NOMO-1 (cell line): ENCODE data around the gene ARFGAP1.
"Not testable (repeated sequence)": the region's sequence is repeated elsewhere in the genome, so short reads cannot be mapped to it uniquely, and the experiment has no call there.

Experiments
- DNase-seq, 2 experiments: peaks; one replicate each; lab custom pipeline; 2025; ENCODE audit not compliant: unreplicated experiment in 2 of 2; lab: John Stamatoyannopoulos, UW

Gene ARFGAP1

DNA sequence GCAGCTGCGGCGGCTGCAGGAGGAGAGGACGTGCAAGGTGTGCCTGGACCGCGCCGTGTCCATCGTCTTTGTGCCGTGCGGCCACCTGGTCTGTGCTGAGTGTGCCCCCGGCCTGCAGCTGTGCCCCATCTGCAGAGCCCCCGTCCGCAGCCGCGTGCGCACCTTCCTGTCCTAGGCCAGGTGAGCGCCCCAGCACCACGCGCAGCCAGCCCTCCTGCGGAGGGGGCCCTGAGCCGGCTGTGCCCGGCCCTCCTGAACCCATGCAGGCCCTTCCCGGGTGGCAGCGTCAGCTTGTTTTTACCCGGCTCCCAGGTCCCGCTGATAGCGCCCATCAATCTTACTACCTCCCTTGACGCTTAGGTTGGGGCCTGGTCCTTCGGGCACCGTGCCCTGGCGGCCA is 33.2 kb upstream of the ARFGAP1 start:
- no peak for DNase-seq

DNA sequence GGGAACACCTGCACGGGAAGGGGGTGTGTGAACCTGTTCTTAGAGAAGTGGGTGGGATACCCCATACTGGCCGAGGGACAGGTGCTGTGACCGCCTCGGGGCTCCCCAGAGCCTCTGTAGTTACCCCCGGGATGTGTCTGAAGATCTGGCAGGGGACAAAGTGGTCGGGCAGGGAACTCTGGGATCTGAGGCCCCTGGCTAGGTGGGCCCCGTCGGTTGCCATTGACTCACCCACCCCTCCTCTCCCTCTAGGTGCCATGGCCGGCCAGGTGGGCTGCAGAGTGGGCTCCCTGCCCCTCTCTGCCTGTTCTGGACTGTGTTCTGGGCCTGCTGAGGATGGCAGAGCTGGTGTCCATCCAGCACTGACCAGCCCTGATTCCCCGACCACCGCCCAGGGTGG is 32.6 kb upstream of the ARFGAP1 start:
- no peak for DNase-seq

DNA sequence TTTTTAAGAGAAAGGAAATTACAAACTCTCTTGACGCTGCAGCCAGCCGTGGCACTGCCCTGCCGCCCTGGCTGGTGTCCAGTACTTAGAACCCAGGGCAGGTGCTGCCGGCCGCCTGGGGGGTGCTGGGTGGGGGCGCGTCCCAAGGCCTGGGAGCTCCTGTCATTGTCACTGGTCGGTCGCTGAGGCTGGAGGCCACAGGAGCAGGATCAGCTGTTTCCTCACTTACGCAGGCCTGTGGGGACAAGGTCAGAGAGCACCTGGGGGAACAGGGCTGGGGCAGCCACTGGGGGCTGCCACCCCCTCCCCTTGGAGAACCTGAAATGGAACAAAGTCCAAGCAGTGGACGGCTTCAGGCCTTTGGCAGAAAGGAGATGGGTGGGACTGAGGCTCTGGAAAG is 31.3 kb upstream of the ARFGAP1 start:
- no peak for DNase-seq

DNA sequence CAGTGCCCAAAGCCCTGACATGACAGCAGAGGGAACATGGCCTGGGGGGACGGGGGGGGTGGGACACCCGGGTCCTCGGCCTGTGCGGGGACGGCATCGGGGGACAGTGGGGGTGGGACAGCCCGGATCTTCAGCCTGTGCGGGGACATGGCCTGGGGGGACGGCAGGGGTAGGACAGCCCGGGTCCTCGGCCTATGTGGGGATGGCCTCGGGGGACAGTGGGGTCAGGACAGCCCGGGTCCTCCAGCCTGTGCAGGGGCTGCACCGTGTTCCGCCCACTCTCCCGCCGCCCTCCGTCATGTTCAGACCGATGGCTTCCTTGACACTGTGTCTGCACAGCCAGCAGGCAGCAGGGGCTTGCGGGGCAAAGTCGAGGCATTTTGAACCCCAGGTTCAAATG is 29.9 kb upstream of the ARFGAP1 start:
- DNase-seq, result no peak

DNA sequence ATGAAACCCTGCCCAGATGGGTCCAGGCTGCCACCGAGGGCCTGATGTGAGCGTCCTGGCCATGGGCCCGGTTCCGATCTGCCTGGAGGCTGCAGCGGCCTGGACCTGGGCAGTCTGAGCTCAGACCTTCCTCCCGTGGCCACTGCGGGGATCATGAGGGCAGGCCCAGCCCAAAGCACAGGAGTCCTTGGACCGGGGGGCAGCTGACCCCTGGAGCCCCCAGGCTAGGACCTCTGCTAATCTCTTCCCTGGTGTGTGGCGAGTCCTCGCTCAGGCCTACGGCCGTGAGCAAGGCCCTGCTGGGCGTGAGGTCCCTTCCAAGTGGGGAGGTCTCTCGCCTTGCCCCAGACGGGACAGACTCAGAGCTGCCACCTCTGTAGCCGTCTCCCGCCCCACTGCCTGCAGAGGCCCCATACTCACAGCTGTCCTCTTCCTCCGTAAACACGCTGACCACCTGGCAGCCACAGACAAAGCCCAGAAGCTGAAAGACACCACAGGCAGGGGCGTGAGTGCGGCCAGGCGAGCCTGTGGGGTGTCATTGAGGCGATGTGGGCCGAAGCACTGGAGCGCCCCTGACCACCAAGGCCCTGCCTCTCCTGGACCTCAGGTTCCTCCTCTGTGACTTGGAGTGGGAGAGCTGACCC is 28.9 kb upstream of the ARFGAP1 start:
- DNase-seq, result no peak

DNA sequence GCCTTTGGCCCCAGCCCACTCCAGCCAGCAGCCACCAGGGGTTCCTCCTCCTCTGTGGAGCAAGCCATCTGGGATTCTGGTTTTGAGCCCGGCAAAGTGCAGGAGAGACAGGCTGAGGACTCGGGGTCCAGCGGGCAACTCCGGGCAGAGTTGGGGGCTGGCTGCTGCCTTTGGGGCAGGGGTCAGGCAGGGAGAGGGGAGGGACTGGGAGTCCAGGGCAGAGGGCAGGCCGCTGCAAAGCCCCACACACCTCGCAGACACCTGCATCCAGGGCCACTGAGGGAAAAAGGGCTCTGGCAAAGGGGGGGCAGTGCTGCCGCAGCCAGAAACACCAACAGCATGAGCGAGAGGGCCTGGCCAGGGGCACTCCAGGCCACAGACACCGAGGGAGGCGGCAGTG is 28.1 kb upstream of the ARFGAP1 start:
- DNase-seq, result no peak

DNA sequence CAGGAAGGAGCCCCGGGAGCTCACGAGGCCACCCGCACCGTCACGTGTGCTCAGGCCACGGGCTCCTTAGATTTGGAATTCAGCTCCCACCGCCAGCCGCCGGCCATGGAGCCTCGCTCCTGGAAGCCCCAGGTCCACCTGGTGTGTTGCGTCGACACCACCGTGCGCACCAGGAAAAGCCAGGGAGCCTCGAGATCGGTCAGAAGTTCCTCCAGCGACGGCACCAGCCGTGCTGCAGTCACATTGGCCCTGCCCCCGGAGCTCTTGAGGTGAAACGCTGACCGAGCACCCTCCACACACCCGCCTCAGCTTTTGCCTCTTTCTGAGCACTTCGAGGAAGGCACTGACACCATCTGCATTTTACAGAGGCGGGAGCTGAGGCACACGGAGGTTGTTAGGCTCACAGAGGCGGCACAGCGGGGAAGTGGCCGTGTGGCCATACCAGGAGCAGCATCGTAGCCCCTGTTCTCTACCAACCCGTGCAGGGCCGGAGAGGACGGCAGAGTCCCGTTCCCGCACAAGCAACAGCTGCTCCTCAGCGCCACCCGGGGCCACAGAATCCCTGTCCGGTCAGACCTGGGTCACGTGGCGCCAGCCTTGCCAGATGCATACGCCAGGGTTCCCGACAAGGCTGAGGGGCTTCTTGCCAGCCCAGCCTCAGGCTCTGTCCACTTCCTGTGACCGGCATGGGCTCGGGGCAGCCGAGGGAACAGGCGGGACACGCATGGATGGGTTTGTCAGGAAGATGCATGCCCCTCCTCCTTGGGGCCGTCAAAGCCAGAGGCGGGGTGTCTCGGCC is 25.9 kb upstream of the ARFGAP1 start:
- DNase-seq, result no peak

DNA sequence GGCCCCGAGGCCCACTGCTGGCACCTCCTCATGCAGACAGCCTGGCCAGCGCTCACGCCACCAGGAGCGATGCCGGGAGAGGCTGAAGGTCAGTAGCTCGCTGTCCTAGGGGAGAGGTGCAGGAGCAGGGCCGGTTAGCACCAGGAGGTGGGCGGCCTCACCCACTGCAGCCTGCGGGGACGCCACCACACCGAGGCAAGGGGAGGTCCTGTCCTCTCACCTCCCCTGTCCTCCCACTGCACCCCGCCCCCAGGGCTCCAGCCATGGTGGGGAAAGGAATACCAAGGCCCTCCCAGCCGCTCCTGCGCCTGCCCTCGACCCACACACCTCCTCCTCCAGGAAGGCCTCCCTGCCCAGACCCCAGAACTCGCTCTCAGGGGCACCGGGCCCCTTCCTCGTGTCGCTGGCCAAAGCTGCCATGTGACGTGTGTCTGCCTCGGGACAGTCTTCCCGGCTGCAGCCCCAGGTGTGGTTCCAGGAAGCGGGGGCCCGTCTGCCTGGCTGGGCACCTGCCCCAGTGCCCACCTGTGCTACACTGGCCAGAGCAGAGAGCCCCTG is 24.9 kb upstream of the ARFGAP1 start:
- DNase-seq, result no peak

DNA sequence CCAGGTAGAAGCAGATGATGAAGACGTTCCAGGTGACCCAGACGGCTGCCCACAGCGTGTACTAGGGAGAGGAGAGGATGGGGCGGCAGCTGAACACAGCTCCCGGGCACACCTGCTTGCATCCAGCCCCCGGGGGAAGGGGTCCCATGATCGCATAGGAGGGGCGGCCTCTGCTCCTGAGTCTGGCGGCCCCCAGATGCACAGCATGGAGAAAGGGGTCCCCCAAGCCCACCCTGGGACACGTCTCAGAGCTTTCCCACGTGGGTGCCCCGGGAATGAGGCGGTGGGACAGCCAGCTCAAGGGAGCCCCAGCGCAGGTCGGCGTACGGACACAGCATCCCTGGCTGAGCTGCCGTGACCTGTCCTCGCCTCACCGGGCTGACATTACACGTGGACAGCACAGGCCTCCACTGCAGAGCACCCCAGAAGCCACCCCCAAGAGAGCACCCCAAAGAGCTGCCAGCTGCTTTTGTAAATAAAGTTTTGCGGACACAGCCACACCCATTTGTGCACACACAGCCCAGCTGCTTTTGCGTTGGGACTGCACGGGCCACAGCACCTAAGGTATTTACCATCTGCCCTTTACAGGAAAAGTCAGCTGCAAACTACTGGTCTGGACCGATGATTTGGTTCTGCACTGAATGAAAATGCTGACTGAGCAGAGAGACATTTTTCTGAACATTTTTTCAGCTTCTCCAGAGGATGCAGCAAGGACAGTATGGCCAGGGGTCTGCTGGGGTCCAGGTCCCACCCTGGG is 23.6 kb upstream of the ARFGAP1 start:
- DNase-seq, result no peak

DNA sequence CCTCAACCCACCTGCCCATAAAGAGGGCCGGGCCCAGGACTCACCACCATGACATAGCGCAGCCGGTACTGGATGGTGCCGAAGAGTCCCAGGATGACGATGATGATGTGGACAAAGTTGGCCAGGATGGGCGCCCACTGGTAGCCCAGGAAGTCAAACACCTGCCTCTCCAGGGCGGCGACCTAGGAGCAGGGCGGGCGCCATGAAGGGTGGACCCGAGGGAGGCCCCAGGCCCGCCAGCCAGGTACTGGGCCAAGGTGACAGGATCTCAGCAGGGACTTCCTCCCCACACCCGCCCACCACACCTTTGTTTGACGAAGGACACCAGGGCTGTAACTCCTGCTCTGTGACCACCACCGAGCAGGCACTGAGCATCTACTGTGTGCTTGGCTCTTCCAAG is 22.7 kb upstream of the ARFGAP1 start:
- DNase-seq, result no peak

DNA sequence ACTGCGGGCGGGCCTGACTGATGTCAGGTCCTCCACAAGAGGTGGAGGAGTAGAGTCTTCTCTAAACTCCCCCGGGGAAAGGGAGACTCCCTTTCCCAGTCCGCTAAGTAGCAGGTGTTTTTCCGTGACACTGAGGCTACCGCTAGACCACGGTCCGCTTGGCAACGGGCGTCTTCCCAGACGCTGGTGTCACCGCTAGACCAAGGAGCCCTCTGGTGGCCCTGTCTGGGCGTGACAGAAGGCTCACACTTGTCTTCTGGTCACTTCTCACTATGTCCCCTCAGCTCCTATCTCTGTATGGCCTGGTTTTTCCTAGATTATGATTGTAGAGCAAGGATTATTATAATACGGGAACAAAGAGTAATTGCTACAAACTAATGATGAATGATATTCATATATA is 21.3 kb upstream of the ARFGAP1 start:
- DNase-seq, result not testable (repeated sequence)

DNA sequence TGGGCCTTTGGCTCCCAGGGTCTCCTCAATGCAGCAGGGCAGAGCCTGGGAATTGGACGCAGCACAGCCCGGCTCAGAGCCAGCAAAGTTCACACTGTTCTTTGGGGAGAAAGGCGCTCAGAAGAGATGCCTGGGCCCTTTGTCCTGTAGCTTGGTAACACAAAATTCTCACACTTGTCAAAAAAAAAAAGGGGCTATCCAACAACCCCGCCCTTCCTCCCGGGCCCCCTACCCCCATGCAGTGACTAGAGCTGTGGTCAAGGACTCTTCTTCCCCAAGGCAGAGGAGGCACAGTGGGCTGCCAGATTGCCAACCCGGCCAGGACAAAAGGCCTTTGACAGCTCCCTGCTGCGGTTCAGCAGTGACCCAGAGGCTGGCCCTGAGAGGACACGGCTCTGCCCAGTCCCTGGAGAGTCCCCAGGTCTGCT is 20.3 kb upstream of the ARFGAP1 start:
- no peak for DNase-seq

DNA sequence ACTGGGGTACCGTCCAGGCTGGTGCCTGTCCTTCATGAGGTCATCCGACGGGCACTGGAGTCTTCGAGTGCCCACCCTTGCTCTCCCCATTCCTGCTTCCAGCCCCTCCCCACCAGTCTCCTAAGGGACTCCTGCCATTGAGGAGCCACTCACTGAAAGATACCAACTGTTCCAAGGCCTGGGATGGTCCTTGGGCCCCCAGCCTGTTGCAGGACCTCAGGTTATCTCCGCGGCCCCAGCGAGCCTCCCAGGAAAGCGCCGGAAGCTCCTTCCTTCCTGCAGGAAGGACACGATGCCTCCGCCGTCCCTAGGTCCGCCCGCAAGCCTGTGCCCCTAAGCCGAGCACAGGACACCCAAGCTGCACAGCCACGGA is 19.6 kb upstream of the ARFGAP1 start:
- no peak for DNase-seq

DNA sequence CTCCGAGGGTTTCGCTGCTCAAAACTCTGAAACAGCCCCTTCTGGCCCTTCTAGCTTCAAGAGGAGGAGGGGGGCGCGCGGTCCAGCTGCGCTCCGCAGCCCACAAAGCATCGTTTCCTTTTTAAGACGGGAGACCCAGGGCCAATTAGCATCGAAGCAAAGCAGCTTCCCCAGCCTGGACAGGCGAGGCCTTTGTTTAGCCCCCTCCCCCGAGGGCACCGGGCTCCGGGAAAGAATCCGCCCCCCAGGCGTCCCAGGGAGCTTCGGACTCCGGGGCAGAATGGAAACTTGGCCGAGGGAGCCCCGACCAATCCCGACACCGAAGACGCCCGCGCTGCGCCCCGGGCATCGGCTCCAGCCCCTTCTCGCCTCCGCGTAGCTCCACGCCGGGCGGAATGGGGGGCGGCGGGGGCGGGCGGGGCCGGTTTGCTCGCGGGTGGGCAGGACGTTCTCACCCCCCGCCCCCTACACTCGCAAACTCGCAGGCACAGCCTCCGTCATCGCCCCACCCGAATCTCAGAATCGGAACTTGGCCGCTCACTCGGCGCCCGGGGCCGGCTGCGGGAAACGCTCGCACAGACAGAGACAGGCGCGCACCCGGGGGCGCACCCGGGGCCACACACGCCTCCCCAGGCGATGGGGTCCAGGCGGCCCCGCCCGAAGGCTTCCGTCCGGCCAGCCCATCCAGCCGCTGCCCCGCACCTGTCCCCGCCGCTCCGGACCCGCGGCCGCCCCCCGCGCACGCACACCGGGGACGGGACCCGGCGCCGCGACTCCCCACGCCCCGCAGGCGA is 19.0 kb upstream of the ARFGAP1 start:
- DNase-seq, result no peak

DNA sequence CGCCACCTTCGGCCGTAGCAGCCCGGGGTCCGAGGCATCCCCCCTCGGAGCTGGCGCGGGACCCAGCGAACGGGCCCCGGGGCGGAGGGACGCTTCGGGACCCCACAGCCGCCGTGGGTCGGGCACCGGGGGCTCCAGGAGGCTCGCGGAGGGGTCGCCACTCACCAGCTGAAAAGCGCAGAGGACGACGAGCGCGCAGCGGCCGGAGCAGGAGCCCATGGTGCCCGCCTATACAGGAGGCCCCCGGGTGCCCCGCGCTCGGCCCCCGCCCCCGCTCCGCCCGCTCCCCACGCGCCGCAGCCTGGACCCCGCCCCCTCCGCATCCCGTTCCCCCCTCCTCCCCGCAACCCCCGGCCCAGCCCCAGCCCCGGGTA is 18.4 kb upstream of the ARFGAP1 start, which contains the start of gene NKAIN4:
Gene NKAIN4 (minus strand): TSS at position 232 of the 374 bp plus-strand sequence. CDS start 13 bp downstream, at position 219.
- DNase-seq, result no peak

DNA sequence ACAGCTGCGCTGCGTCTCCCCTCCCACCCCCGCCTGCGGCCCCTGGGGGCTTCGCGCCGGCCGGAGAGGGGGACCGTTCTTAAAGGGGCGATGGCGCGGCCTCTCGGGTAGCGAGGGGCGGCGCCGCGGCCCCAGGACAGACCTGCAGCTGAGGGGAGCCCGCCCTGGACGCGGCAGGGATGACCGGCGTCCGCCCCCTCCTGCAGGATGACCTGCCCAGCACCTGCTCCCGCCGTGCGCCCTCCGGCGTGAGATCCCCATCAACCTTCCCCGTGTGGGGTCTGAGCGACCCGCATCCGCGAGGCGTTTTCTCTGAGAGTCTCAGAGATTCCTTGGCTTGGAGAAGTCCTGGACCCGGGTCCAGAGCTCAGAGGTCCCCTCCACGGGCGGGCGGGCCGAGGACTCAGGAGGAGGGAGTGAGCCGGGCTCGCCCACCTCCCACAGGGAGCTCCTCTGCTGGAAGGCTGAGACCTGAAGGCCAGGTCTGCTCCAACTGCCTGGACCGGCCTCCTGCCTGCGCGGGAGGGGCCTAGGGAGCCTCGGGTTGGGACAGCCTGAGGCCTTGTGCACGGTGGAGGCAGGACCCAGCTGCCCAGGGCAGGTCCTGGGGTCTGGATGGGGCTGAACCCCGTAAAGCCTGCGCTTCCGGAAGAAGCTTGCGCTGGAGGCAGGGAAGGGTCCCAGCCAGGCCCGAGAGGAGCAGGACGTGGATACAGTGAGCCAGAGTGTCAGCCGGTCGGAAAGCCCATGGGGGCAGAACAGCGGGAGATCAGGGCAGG is 17.8 kb upstream of the ARFGAP1 start:
- no peak for DNase-seq

DNA sequence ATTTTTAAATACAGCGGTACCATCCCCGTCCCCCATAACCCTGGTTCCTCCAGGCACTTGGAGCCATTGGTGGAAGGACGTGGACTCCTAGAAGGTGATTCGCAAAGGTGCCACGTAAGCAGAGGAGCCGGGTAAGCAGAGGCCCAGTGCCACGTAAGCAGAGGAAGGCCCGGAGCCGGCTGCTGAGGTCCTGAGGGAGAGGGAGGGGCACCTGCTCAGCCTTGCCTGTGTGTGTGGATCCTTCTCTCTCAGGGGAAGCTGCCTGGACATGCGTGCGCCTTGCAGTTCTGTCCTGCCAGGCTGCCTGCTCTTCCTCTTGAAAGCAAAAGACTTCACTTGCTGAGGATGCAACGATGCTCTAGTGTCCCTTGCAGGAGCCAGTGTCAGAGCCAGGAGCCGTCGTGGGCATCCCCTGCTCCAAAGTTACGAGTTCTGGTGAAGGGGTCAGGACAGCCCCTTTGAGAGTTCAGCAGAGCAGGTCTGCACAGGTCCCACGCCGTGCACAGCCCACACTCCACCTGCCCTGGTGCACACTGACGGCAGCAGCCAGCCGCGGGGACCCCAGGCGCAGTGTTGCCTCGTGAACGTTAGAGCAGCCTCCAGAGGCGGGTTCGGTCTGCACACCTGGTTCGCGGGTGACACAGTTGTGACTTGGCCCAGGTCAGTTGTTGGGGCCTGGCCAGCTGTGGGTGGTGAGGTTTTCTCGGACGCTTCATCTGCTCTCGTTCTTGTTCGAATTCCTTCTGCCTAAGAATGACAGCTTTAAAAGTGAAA is 16.5 kb upstream of the ARFGAP1 start:
- DNase-seq, result no peak

DNA sequence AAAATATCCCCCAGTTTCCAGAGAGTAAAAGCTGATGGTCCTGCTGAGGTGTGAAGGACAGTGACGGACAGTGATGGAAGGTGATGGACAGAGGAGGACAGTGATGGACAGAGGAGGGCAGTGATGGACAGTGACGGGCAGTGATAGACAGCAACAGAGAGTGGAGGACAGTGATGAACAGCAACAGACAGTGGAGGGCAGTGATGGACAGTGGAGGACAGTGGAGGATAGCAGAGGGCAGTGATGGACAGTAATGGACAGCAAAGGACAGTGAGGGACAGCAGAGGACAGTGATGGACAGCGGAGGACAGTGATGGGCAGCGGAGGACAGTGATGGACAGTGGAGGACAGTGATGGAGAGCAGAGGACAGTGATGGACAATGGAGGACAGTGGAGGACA is 15.7 kb upstream of the ARFGAP1 start:
- DNase-seq, result no peak

DNA sequence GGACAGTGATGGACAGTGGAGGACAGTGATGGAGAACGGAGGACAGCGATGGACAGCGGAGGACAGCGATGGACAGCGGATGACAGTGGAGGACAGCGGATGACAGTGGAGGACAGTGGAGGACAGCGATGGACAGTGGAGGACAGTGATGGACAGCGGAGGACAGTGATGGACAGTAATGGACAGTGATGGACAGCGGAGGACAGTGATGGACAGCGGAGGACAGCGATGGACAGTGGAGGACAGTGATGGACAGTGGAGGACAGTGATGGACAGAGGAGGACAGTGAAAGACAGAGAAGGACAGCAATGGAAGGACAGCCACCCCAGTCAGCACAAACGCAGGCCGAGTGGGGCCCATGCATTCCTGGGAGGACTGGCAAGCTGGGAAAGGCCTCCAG is 15.0 kb upstream of the ARFGAP1 start:
- DNase-seq, result no peak
